Stimulated activated CD4-positive, alpha-beta T cell treated with anti-CD3 and anti-CD28 coated beads, TNF-alpha, amount 100 ng/mL, for 24 hours (primary cell): Measurements from ENCODE around the gene GRAMD2B.

Experiments
- DNase-seq, 3 experiments: peaks; one replicate each; pipeline ENCODE4 v3.0.0-alpha.2; 2020; ENCODE audit warnings: low read depth in 3 of 3

GRAMD2B gene

GRCh38 chr5:126480824-126481223 lies 57.6 kb downstream of the GRAMD2B start:
- DNase-seq: no peak

DNA sequence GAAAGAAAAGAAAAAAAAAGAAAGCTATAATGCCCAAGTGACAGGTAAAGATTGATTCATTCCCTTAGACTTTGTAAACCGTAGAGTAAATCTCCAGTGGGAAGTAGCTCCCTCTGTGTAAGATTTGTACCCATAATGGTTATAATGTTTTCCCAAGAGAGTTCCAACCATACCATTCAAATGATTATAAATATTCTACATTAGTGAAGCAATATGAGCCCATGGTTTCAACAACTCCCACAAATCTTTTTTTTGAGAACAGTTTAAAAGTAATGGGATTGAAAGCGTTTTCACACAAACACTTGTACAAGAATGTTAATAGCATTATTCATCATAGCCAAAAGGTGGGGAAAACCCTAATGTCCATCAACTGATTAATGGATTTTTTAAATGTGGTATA lies 58.0 kb downstream of the GRAMD2B start:
- DNase-seq: no peak

DNA sequence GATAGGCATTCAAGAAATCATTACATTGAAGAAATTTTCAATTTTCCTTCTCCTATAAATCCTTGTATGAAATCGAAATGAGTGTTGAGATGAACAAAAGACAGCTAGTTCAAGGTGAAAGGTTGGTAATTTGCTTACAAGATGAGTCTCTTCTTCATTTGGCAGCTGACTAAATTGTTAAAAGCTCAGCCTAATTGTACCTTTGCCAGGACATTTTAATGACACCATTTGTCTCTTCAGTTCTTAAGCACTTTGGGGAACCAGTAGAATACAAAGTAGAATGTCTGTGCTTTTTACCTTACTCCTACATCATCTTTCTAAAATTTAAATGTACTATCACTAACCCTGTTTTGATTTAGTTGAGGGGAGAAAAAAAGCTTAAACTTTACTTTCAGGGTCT lies 59.4 kb downstream of the GRAMD2B start:
- no peak for DNase-seq

DNA sequence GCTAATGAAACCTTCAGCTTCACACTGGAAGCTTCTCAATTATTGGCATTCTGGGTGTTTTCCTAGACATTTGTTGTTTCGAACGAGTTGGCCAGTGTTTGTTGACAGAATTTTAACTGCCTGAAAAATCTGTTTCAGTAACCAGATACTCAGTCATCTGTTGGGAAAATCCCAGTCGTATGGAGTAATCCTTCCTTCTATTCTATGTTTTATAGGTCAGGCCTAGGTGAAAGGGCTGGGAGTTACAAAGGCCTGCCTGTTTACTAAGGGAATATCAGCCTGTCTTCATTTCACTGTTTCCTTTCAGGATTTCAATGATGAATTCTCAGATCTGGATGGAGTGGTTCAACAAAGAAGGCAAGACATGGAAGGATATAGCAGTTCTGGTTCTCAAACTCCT lies 59.9 kb downstream of the GRAMD2B start:
- no peak for DNase-seq

DNA sequence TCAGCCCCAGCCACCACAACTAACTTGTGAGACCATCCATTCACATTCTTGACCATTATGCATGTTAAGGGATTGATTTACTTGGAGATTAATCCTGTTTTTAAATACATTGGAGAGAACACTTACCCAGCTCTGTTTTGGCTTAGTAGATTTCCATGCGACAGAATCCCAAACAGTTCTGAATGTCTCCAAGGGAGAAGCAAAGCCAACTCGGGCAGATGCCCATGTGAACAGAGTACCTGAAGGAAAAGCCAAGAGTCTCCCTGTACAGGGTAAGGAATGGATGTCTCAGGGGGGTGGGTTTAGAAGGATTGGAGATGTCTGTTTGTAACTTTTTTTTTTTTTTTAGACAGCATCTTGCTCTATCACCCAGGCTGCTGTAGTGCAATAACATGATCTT lies 61.0 kb downstream of the GRAMD2B start:
- no peak for DNase-seq

DNA sequence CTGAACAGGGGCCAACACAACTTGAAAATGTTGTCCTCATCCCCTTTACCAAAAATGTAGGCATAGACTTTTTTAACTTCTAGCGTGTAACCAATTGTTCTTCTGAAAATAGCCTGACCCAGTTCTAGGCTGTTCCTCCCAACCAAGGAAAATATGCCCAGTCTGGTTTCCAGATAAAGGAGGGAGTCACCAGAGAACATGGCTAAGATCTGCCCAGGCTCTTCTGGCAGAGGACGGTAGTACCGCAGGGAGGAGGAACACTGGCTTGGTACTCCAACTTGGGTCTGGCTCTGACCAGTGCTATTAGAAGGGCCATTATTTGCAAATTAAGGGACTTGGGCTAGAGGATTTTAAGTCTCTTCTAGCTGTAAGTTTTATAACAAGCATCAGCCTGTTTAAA lies 63.1 kb downstream of the GRAMD2B start:
- no peak for DNase-seq

DNA sequence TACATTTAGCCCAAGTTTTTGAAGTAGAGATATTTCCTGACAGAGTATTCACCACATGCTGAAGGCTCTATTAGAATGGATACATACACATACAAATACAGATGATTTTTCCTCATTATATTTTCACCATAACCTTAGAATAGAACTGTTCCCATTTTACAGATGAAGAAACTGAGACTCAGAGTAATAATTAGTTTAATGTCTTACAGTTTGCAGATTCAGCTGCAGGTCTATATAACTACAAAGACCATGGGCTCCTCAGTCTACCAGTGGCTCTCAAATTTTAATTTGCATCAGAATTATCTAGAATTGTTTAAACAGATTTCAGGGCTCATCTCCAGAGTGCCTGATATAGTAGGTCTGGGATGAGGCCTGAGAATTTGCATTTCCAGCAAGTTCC lies 64.4 kb downstream of the GRAMD2B start:
- no peak for DNase-seq

- DNase-seq: no peak
These were observed 65.3 kb downstream of the GRAMD2B start for GRCh38 chr5:126488443-126489065.

GRCh38 chr5:126490167-126490940 lies 67.1 kb downstream of the GRAMD2B start:
- no peak for DNase-seq

DNA sequence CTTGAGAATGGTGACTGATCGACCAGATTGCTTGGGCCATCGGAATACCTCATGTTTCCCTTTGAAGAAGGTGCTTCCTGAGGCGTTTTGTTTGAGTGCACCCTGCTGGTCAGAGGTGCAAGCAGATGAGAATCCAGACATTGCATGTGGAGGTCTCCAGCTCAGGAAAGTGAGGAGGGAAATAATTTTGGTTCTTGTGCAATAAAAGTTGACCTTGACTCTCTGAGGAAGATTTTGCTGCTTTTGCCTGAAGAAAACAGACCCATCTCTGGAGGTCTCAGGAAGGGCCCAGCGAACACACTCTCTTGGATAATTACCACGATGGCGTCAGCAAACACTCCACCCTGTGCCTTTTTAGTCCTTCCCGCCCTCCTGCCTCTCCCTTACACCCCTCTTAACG lies 69.7 kb downstream of the GRAMD2B start:
- DNase-seq: no peak

GRCh38 chr5:126494393-126494792 lies 71.2 kb downstream of the GRAMD2B start:
- no peak for DNase-seq

GRCh38 chr5:126497506-126497905 lies 74.3 kb downstream of the GRAMD2B start:
- no peak for DNase-seq

DNA sequence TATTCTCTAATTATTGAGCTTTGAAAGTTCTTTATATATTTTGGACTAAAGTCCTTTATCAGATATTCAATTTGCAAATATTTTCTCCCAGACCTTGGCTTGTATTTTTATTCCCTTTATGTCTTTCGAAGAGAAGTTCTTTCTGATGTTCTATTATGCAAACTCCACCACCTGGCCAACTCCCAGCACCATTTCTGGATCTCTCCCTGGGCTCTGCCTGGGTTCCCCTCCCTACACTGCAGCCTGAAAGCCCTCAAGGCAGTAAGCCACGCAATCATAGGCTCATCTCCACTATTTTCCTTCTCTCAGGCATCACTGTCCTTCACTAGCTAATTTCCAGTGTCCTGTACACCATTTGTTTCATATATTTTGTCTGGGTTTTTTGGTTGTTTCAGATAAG lies 76.1 kb downstream of the GRAMD2B start:
- no peak for DNase-seq

GRCh38 chr5:126499853-126500342 lies 76.7 kb downstream of the GRAMD2B start:
- DNase-seq: no peak

DNA sequence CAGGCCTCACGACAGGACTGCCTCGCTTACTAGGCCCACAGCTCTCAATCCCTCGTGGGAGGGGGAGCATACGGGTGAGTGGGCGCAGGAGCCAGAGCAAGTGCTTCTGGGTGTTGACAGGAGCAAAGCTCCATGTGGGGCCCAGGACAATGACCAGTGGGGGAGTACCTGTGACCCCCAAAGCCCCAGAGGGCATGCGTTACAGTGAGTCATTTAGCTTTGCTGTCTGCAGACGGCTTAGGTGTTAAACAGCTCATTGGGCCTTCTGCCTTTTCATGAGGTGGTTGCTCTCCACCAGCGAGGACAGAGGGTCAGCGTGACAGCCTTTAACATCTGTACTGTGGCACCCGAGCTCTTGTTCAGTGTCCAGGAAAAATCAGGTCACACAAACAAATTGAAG lies 78.2 kb downstream of the GRAMD2B start:
- DNase-seq: no peak

DNA sequence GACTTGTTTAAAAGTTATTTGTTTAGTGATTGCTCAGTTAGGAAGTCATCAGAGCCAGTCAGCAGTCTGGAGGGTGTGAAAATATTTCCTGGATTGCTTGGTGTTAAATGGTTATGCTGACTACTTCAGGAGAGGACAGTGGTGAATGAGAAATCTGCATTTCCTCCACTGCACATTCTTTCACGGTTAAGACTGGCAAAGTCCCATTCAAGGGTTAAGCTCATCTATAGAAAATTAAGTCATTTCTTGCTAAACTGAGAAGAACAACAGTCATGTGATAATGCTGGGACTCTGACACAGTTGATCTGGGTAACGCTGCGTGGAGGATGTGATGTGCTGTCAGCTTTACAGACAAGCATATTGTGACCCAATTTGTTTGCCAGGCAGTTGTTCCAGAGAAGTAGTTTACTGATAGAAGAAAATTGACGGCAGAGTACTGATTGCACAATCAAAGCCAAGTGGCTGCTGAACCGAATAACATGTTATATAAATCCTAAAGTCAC lies 80.4 kb downstream of the GRAMD2B start:
- no peak for DNase-seq

GRCh38 chr5:126506079-126506478 lies 82.9 kb downstream of the GRAMD2B start:
- DNase-seq: no peak

DNA sequence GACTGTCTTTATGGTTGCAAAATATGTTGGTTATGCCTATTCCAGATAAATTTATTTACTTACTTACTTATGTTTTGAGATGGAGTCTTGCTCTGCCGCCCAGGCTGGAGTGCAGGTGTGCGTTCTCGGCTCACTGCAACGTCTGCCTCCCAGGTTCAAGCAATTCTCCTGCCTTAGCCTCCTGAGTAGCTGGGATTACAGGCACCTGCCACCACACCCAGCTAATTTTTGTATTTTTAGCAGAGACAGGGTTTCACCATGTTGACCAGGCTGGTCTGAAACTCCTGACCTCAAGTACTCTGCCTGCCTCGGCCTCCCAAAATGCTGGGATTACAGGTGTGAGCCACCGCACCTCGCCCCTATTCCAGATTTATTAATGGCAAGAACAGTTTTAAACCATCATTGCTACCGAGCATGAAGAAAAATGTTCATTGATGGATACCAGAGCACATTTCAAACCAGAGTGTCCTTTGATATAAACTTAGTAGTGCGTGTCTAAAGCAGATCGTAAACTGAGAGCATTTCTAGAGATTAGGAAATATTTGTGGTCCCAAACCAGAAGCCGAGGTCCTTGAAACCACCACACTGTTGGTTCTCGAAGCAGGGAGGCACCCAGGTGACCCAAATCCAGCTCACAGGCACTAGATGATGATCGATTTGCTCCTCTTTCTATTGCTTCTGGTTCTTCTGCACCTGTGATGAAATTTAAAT lies 85.2 kb downstream of the GRAMD2B start:
- no peak for DNase-seq

- no peak for DNase-seq
These were observed 85.7 kb downstream of the GRAMD2B start for GRCh38 chr5:126508962-126509279.

DNA sequence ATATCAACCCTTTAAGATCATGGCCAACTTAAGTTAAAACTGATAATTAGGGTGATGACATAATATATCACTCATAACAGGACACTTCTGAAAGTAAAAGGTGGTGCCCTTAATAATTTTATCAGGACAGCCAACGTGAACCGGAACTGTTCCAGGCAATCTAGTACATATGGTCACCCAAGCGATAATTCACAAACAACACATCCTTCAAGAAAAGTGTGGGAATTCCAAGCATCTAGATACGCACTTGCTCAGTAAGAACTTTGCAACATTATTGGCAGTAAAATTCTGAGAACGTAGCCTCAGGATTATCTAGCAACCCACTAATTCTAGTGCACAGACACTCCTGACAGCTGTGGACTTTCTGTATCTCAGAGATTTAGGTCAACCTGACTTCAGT lies 86.1 kb downstream of the GRAMD2B start:
- no peak for DNase-seq

DNA sequence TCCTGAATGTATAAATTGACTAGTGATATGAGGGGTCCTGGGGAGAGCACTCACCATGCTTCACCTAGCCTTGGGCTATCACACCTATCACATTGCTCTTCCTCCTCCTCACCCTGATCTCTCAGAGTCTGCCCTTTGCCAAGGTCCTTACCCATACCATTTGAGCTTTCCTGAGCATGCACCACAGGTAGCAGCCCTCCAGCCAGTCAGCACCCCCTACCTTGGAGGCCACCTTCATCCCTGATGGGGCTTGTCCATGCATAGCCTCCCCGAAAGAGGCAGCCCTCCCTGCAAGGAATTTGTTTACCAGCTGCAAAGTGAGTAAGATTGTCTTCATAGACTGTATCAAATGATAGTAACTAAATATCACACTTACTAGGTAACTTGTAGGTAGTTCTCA lies 88.8 kb downstream of the GRAMD2B start:
- no peak for DNase-seq

DNA sequence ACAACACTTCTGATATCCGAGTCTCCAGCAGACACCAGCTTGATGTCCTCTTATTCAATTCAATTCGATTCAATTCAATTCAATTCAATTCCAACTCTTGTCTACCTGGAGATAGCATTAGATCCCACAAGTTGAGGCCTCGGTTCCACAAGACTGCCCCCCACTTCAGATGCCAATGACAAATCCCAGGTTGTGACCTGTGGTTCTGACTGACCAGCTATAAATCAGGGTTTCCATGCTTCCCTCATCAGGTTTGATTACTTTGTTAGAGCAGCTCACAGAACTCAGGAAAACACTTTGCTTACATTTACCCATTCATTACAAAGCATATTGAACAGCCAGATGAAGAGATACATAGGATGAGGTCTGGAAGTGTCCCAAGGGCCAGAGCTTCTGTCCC lies 89.2 kb downstream of the GRAMD2B start:
- DNase-seq: no peak

GRCh38 chr5:126513302-126513701 lies 90.1 kb downstream of the GRAMD2B start:
- no peak for DNase-seq
